HG02623 (cell line): ENCODE measurements around the gene CDON.

Experiments used
- ATAC-seq: cut with Tn5 transposase; IDR thresholded peaks from one replicate; pipeline ENCODE4 v1.9.1; 2021; ENCODE audit warnings: moderate library complexity; ENCODE audit not compliant: unreplicated experiment

Gene CDON

GRCh38 chr11:125959511-125959910 lies 103.2 kb downstream of the CDON start:
- no peak for ATAC-seq

- ATAC-seq = no peak
Observed at GRCh38 chr11:125958872-125959400, 103.7 kb downstream of the CDON start.

GRCh38 chr11:125957618-125958332 lies 104.9 kb downstream of the CDON start:
- no peak for ATAC-seq

GRCh38 chr11:125956391-125957134 lies 106.1 kb downstream of the CDON start:
- ATAC-seq = no peak

GRCh38 chr11:125955856-125956255 lies 106.8 kb downstream of the CDON start:
- ATAC-seq = no peak

GRCh38 chr11:125954945-125955640 lies 107.6 kb downstream of the CDON start:
- no peak for ATAC-seq

- ATAC-seq = no peak
Observed at GRCh38 chr11:125954123-125954944, 108.3 kb downstream of the CDON start.

- ATAC-seq = no peak
Observed at GRCh38 chr11:125953401-125953935, 109.2 kb downstream of the CDON start.

GRCh38 chr11:125952973-125953372 lies 109.7 kb downstream of the CDON start:
- no peak for ATAC-seq

GRCh38 chr11:125952559-125952958 lies 110.1 kb downstream of the CDON start:
- no peak for ATAC-seq

- ATAC-seq = no peak
Observed at GRCh38 chr11:125951731-125952130, 110.9 kb downstream of the CDON start.

- no peak for ATAC-seq
Observed at GRCh38 chr11:125950696-125951651, 111.7 kb downstream of the CDON start.

GRCh38 chr11:125950178-125950490 lies 112.5 kb downstream of the CDON start:
- ATAC-seq = no peak

GRCh38 chr11:125949271-125950177 lies 113.1 kb downstream of the CDON start:
- no peak for ATAC-seq

GRCh38 chr11:125948278-125949051 lies 114.2 kb downstream of the CDON start:
- no peak for ATAC-seq

GRCh38 chr11:125947419-125948277 lies 115.0 kb downstream of the CDON start:
- no peak for ATAC-seq
